Measurements from ENCODE around the gene LIN9. TPM values are rescaled to one million over a fixed set of nuclear protein-coding genes. Genes with fewer than 3 reads are reported as not detected.

Gene LIN9
- total RNA-seq, 1 donor from 2014 or later: 4.2 TPM

DNA sequence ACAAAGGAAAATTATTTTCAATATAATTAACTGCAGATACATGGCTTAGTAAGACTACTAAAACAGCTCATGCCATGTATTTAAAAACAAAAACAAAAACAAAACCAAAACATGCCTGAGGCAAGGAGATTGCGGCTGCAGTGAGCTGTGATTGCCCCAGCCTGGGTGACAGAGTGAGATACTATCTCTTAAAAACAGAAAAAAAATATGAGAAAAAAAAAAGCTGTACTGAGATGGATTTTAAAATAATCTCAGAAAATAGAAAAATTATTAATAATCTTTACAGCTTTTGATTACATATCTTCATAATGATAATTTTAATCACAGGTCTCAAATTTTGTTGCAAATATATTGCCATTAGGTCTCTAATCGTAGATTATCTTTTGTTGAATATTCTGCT lies 24.0 kb upstream of the LIN9 start:
- H3K36me3 Mint-ChIP-seq (ENCODE audit: unreplicated experiment): no peaks in the 10 kb centered on the region
- H3K9me3 Mint-ChIP-seq (ENCODE audit: unreplicated experiment): no peaks in the 10 kb centered on the region
- no peak for DNase-seq (ENCODE audit: extremely low spot score, unreplicated experiment)
- H3K4me1 Mint-ChIP-seq (ENCODE audit: unreplicated experiment): peaks cover 8% of the 10 kb centered on the region
- peaks cover 11% of the 10 kb centered on the region for H3K27me3 Mint-ChIP-seq (ENCODE audit: unreplicated experiment)
- no peak overlapping the region for H3K27ac Mint-ChIP-seq (ENCODE audit: unreplicated experiment)
- no peak overlapping the region for H3K4me3 Mint-ChIP-seq (ENCODE audit: unreplicated experiment)
- no peak for TF ChIP-seq CTCF (IDR thresholded peaks at IDR 0.05)

DNA sequence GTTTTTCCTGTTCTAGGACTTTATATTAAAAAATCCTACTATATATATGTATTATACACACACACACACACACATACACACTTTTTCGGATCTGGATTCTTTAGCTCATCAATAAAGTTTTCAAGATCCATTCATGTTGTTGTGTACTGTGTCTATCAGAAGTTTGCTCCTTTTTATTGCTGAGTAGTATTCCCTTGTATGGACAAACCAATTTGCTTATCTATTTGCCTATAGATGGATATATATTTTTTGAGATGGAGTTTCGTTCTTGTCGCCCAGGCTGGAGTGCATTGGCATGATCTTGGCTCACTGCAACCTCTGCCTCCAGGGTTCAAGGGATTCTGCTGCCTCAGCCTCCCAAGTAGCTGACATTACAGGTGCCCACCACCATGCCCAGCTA lies 20.3 kb upstream of the LIN9 start:
- peaks cover 6% of the 10 kb centered on the region for H3K27me3 Mint-ChIP-seq (ENCODE audit: unreplicated experiment)
- H3K4me1 Mint-ChIP-seq (ENCODE audit: unreplicated experiment): peaks cover 8% of the 10 kb centered on the region
- H3K36me3 Mint-ChIP-seq (ENCODE audit: unreplicated experiment): no peaks in the 10 kb centered on the region
- no peak for DNase-seq (ENCODE audit: extremely low spot score, unreplicated experiment)
- H3K9me3 Mint-ChIP-seq (ENCODE audit: unreplicated experiment): no peaks in the 10 kb centered on the region
- no peak overlapping the region for H3K4me3 Mint-ChIP-seq (ENCODE audit: unreplicated experiment)
- no peak overlapping the region for H3K27ac Mint-ChIP-seq (ENCODE audit: unreplicated experiment)
- no peak for TF ChIP-seq CTCF (IDR thresholded peaks at IDR 0.05)

- Mint-ChIP-seq H3K36me3 (ENCODE audit: unreplicated experiment) (no peaks in the 10 kb centered on the region), H3K9me3 (ENCODE audit: unreplicated experiment) (no peaks in the 10 kb centered on the region), H3K4me3 (ENCODE audit: unreplicated experiment) (no peak overlapping the region), H3K4me1 (ENCODE audit: unreplicated experiment) (peaks cover under 1% of the 10 kb centered on the region), H3K27ac (ENCODE audit: unreplicated experiment) (no peak overlapping the region), H3K27me3 (ENCODE audit: unreplicated experiment) (peaks cover 7% of the 10 kb centered on the region)
- no peak for TF ChIP-seq CTCF (IDR thresholded peaks at IDR 0.05)
- DNase-seq (ENCODE audit: extremely low spot score, unreplicated experiment): no peak
These were observed 18.8 kb upstream of the LIN9 start for GRCh38 chr1:226327761-226328162.

GRCh38 chr1:226325178-226325577 lies 16.2 kb upstream of the LIN9 start:
- no peak for DNase-seq (ENCODE audit: extremely low spot score, unreplicated experiment)
- Mint-ChIP-seq H3K27ac (ENCODE audit: unreplicated experiment) (no peak overlapping the region), H3K4me1 (ENCODE audit: unreplicated experiment) (no peaks in the 10 kb centered on the region), H3K4me3 (ENCODE audit: unreplicated experiment) (no peak overlapping the region), H3K9me3 (ENCODE audit: unreplicated experiment) (no peaks in the 10 kb centered on the region), H3K27me3 (ENCODE audit: unreplicated experiment) (peaks cover 9% of the 10 kb centered on the region), H3K36me3 (ENCODE audit: unreplicated experiment) (no peaks in the 10 kb centered on the region)
- TF ChIP-seq CTCF (IDR thresholded peaks at IDR 0.05): no peak

DNA sequence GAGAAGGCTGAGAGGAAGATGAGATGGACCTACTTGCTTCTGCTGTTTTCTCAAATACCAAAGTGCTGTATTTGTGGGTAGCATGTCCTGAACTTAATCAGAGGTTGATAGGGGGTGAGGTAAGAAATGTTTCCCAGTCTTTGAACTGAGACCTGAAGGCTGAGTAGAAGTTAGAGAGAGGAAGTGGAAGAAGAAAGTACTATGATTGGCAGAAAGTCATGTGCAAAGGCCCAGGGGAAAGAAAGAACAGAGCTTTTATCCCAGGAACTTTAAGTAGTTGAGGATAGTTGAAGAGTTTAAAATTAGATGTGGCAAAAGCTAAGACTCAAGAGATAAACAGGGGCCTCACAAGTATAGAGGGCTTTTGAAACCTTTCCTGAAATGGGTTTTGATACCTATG lies 15.5 kb upstream of the LIN9 start:
- Mint-ChIP-seq H3K9me3 (ENCODE audit: unreplicated experiment) (no peaks in the 10 kb centered on the region), H3K4me3 (ENCODE audit: unreplicated experiment) (no peak overlapping the region), H3K27ac (ENCODE audit: unreplicated experiment) (no peak overlapping the region), H3K36me3 (ENCODE audit: unreplicated experiment) (no peaks in the 10 kb centered on the region), H3K4me1 (ENCODE audit: unreplicated experiment) (no peaks in the 10 kb centered on the region), H3K27me3 (ENCODE audit: unreplicated experiment) (peaks cover 9% of the 10 kb centered on the region)
- TF ChIP-seq CTCF (IDR thresholded peaks at IDR 0.05): no peak
- no peak for DNase-seq (ENCODE audit: extremely low spot score, unreplicated experiment)
